Measurements from ENCODE around the gene RPN2. TPM values are rescaled to one million over a fixed set of nuclear protein-coding genes. Genes with fewer than 3 reads are reported as not detected.

RPN2 gene
- polyA plus RNA-seq, 1 experiment: 834 TPM

GRCh38 chr20:37228082-37228481 is 49.0 kb downstream of the RPN2 start:
- DNase-seq (ENCODE audit: low read depth): no peak
- Histone ChIP-seq H3K4me3 (ENCODE audit: low read depth, low read length) (no peak overlapping the region), H3K36me3 (ENCODE audit: control insufficient read depth, insufficient read depth, low read length) (peaks cover 39% of the 10 kb centered on the region), H3K27me3 (ENCODE audit: control insufficient read depth, insufficient read depth, low read length) (no peaks in the 10 kb centered on the region)
- no peak for TF ChIP-seq CTCF (IDR thresholded peaks at IDR 0.05; ENCODE audit: insufficient read depth, low read depth, low read length)
- ChIA-PET CTCF (interaction anchor here (0.7 to 0.9 kb wide), 2 partner anchors 32 to 298 kb away, joined by 3 read pairs; no protein-coding TSS in a partner anchor), POLR2A (no interaction called here)

- CTCF ChIA-PET: interaction anchor here (0.9 to 2.2 kb wide), 2 partner anchors 33 kb away, joined by 3 to 6 read pairs; no protein-coding TSS in a partner anchor
- no peak for TF ChIP-seq CTCF (IDR thresholded peaks at IDR 0.05; ENCODE audit: insufficient read depth, low read depth, low read length)
- Histone ChIP-seq H3K4me3 (ENCODE audit: low read depth, low read length) (no peak overlapping the region), H3K27me3 (ENCODE audit: control insufficient read depth, insufficient read depth, low read length) (no peaks in the 10 kb centered on the region), H3K36me3 (ENCODE audit: control insufficient read depth, insufficient read depth, low read length) (peaks cover 41% of the 10 kb centered on the region)
- no peak for DNase-seq (ENCODE audit: low read depth)
- POLR2A ChIA-PET: no interaction called here
These were observed 49.5 kb downstream of the RPN2 start for GRCh38 chr20:37228656-37229055.

DNA sequence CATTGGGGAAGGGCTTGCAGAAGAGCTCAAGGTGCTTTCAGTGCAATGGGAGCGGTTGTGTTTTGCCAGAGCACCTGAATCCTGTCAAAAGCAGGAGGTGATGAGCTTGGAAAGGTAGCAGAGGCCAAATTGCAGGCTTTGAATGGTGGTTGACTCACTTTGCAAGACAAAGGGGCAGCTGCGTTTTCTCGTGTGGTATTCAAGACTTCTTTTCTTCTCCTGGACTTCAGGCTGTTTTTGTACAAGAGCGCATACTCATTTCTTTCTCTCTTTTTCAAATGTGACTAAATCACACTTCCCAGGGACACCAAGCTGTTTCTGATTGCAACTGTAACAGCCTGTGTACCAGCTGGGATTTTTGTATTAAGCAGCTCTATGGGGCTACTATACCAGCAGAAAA is 50.2 kb downstream of the RPN2 start:
- POLR2A ChIA-PET: no interaction called here
- H3K36me3 ChIP-seq (ENCODE audit: control insufficient read depth, insufficient read depth, low read length): peaks cover 43% of the 10 kb centered on the region

DNA sequence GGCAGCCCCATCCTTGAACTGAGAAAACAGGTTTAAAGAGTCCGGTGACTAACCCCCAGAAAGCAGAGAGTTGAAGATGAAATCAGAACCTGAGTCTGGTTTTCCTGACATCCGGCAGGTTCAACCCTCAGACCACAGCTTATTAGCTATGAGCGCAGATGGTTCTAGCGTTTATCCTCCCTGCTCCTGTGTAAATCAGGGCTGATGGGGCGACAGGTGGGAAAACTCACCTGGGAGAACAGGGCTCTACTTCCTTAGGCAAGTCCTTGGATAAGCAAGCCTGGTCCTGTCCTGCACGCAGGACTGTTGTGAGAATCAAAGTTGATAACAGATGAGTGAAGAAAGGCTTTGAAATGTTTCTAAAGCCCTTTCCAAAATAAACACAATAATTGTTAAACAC is 51.1 kb downstream of the RPN2 start:
- Histone ChIP-seq H3K36me3 (ENCODE audit: control insufficient read depth, insufficient read depth, low read length) (peaks cover 45% of the 10 kb centered on the region), H3K4me3 (ENCODE audit: low read depth, low read length) (no peak overlapping the region), H3K27me3 (ENCODE audit: control insufficient read depth, insufficient read depth, low read length) (no peaks in the 10 kb centered on the region)
- TF ChIP-seq CTCF (IDR thresholded peaks at IDR 0.05; ENCODE audit: insufficient read depth, low read depth, low read length): no peak
- ChIA-PET POLR2A (no interaction called here), CTCF (interaction anchor here (0.5 to 2.2 kb wide), 2 partner anchors 35 to 969 kb away, joined by 3 to 6 read pairs; no protein-coding TSS in a partner anchor)
- no peak for DNase-seq (ENCODE audit: low read depth)

More for the DNA sequence above, 50.2 kb downstream of the RPN2 start:
- DNase-seq (ENCODE audit: low read depth): no peak
- TF ChIP-seq CTCF (IDR thresholded peaks at IDR 0.05; ENCODE audit: insufficient read depth, low read depth, low read length): no peak
- CTCF ChIA-PET: interaction anchor here (0.9 to 2.2 kb wide), 2 partner anchors 13 to 34 kb away, joined by 4 to 6 read pairs; no protein-coding TSS in a partner anchor
- Histone ChIP-seq H3K27me3 (ENCODE audit: control insufficient read depth, insufficient read depth, low read length) (no peaks in the 10 kb centered on the region), H3K4me3 (ENCODE audit: low read depth, low read length) (no peak overlapping the region)

DNA sequence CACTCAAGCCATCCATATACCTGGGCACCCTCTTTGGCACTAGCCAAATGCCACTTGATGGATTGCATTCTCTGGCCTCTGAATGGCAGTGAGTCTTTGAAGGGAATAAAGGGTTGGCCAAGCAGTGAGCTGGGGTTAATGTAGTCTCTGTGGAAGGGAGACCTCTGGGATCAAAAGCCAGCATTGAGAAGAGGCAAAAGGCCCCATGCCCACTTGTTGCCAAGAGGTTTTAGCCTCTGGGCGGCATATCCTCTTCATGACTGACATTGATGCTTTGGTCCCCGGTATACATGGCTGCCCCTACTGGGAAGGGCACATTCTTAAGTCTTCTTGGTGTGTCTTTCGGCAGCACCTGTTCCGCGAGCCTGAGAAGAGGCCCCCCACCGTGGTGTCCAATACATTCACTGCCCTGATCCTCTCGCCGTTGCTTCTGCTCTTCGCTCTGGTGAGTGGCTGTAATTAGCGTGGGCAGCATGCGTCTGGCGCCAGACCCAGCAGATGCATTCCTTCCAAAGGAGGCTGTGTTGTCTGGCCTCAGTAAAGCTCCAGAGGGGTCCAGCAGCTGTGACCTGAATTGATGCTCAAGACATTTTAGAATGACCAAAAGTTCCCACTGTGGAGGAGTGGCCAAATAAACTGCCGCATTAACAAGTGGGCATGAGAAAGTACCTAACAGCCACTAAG is 53.0 kb downstream of the RPN2 start:
- Histone ChIP-seq H3K36me3 (ENCODE audit: control insufficient read depth, insufficient read depth, low read length) (peaks cover 46% of the 10 kb centered on the region), H3K27me3 (ENCODE audit: control insufficient read depth, insufficient read depth, low read length) (no peaks in the 10 kb centered on the region), H3K4me3 (ENCODE audit: low read depth, low read length) (no peak overlapping the region)
- ChIA-PET CTCF (interaction anchor here (1.3 kb wide), 1 partner anchor 9 kb away, joined by 4 read pairs; no protein-coding TSS in a partner anchor), POLR2A (no interaction called here)
- TF ChIP-seq CTCF (IDR thresholded peaks at IDR 0.05; ENCODE audit: insufficient read depth, low read depth, low read length): no peak
- no peak for DNase-seq (ENCODE audit: low read depth)
